Smooth muscle cell (in vitro differentiated cells): Measurements from ENCODE around the gene SGPP1. TPM values are rescaled to one million over a fixed set of nuclear protein-coding genes. Genes with fewer than 3 reads are reported as not detected.

Source experiments
- DNase-seq: peaks from one replicate; lab custom pipeline; 2025; ENCODE audit not compliant: unreplicated experiment; lab: John Stamatoyannopoulos, UW
- H2AFZ ChIP-seq: fragments of 200-600 bp; sonication (generic); 2 replicates; pipeline ENCODE4 v1.6.0; 2016; ENCODE audit warnings: antibody characterized with exemption, low read depth, mild to moderate bottlenecking
- H3F3A ChIP-seq: fragments of 200-600 bp; sonication (generic); 2 replicates; pipeline ENCODE4 v1.6.0; 2017; ENCODE audit warnings: antibody characterized with exemption, low read depth
- H3K27ac ChIP-seq: fragments of 200-600 bp; sonication (generic); 2 replicates; pipeline ENCODE4 v1.5.1; 2016; ENCODE audit warnings: low read depth, mild to moderate bottlenecking
- H3K27me3 ChIP-seq: fragments of 200-600 bp; sonication (generic); 2 replicates; pipeline ENCODE4 v1.6.1; 2016; ENCODE audit warnings: low read depth, mild to moderate bottlenecking
- H3K36me3 ChIP-seq: fragments of 200-600 bp; sonication (generic); 2 replicates; pipeline ENCODE4 v1.5.1; 2016; ENCODE audit warnings: low read depth
- H3K4me1 ChIP-seq: fragments of 200-600 bp; sonication (generic); 2 replicates; pipeline ENCODE4 v1.5.1; 2016; ENCODE audit warnings: low read depth
- H3K4me2 ChIP-seq: fragments of 200-600 bp; sonication (generic); 2 replicates; pipeline ENCODE4 v1.6.0; 2016; ENCODE audit warnings: mild to moderate bottlenecking
- H3K4me3 ChIP-seq: fragments of 200-600 bp; sonication (generic); 2 replicates; pipeline ENCODE4 v1.5.1; 2016; ENCODE audit warnings: mild to moderate bottlenecking
- H3K79me2 ChIP-seq: fragments of 200-600 bp; sonication (generic); 2 replicates; pipeline ENCODE4 v1.6.0; 2016; ENCODE audit warnings: low read depth, mild to moderate bottlenecking
- H3K9ac ChIP-seq: fragments of 200-600 bp; sonication (generic); 2 replicates; pipeline ENCODE4 v1.6.0; 2016; ENCODE audit warnings: low read depth
- H3K9me3 ChIP-seq: fragments of 200-600 bp; sonication (generic); replicated peaks from 2 replicates; pipeline ENCODE4 v1.5.1; 2016; ENCODE audit warnings: low read depth
- H4K20me1 ChIP-seq: fragments of 200-600 bp; sonication (generic); 2 replicates; pipeline ENCODE4 v1.6.0; 2016; ENCODE audit warnings: low read depth
- CTCF ChIP-seq: fragments of 200-600 bp; sonication (generic); IDR thresholded peaks from 2 replicates; pipeline ENCODE4 v1.5.1; 2017; ENCODE audit warnings: borderline replicate concordance, mild to moderate bottlenecking, antibody characterized with exemption; ENCODE audit not compliant: insufficient read depth, poor library complexity, severe bottlenecking
- WGBS: methylation state at CpG from one replicate; pipeline ENCODE4 v1.1.7; 2016; ENCODE audit warnings: low lambda C conversion rate; 5-methylcytosine and 5-hydroxymethylcytosine counted together
- polyA plus RNA-seq: library from polyadenylated mRNA; unstranded; fragments of >200 nt; fragmentation: Nextera tagmentation; extraction: Ambion mirVana; gene quantifications from 2 replicates; pipeline ENCODE4 v1.2.1, GENCODE V29; 2016
- total RNA-seq: library from RNA; depleted of rRNA; stranded (reverse); fragments of >200 nt; gene quantifications from 2 replicates; pipeline ENCODE4 v1.2.3, GENCODE V29; 2014

SGPP1 gene
- total and polyA plus RNA-seq, 2 experiments from 2014 or later, result 16.0 to 25.8 TPM

- Histone ChIP-seq H3K9me3 (no peaks in the 10 kb centered on the region), H3K4me3 (peak overlapping the region; percentile 66), H3K4me1 (peaks cover 4% of the 10 kb centered on the region), H3K27ac (peak overlapping the region; percentile 96), H4K20me1 (no peaks in the 10 kb centered on the region), H3K79me2 (peaks cover 22% of the 10 kb centered on the region), H3K36me3 (no peaks in the 10 kb centered on the region), H3K9ac (peak overlapping the region; percentile 96), H3F3A (peaks cover 4% of the 10 kb centered on the region), H3K27me3 (no peaks in the 10 kb centered on the region), H3K4me2 (peak overlapping the region; percentile 86), H2AFZ (peak overlapping the region; percentile 92)
- 71% methylated on average over 8 of the region's 8 CpGs for whole genome bisulfite sequencing
- DNase-seq, result no peak
- TF ChIP-seq CTCF, result no peak
These were observed 85.0 kb downstream of the SGPP1 start for GRCh38 chr14:63642656-63643382.

- Histone ChIP-seq H3F3A (peaks cover under 1% of the 10 kb centered on the region), H3K27me3 (no peaks in the 10 kb centered on the region), H2AFZ (peak overlapping the region; percentile 92), H3K27ac (peak overlapping the region; percentile 96), H3K4me2 (peak overlapping the region; percentile 86), H3K4me3 (peak overlapping the region; percentile 66), H3K9me3 (no peaks in the 10 kb centered on the region), H3K9ac (peak overlapping the region; percentile 96), H3K4me1 (peaks cover 4% of the 10 kb centered on the region), H3K36me3 (no peaks in the 10 kb centered on the region), H3K79me2 (peaks cover 28% of the 10 kb centered on the region), H4K20me1 (no peaks in the 10 kb centered on the region)
- WGBS, result 0% methylated on average over 12 of the region's 12 CpGs
- DNase-seq, result peak; percentile 60
- no peak for TF ChIP-seq CTCF
These were observed 85.6 kb downstream of the SGPP1 start for GRCh38 chr14:63642229-63642611.

GRCh38 chr14:63641473-63642228, 86.2 kb downstream of the SGPP1 start, which contains the start of gene WDR89:
Gene WDR89 (minus strand): TSS chr14:63641871. CDS start chr14:63599942, 41,929 bp downstream.
- TF ChIP-seq CTCF, result peak; percentile 62
- Histone ChIP-seq H2AFZ (peak within 1 kb of the TSS; percentile 92), H3K27me3 (no peaks in the 10 kb centered on the region), H3K4me3 (peak within 1 kb of the TSS; percentile 66), H3K4me2 (peak within 1 kb of the TSS; percentile 91), H3K4me1 (peaks cover 4% of the 10 kb centered on the region), H3K79me2 (peaks cover 33% of the 10 kb centered on the region), H3K27ac (peak within 1 kb of the TSS; percentile 96), H3K36me3 (no peaks in the 10 kb centered on the region), H3K9me3 (no peaks in the 10 kb centered on the region), H3F3A (no peaks in the 10 kb centered on the region), H3K9ac (peak within 1 kb of the TSS; percentile 96), H4K20me1 (no peaks in the 10 kb centered on the region)
- DNase-seq, result peak; percentile 83
- WGBS, result under 1% methylated on average over 60 of the region's 60 CpGs
